Measurements from ENCODE around the gene NTM. TPM values are rescaled to one million over a fixed set of nuclear protein-coding genes. Genes with fewer than 3 reads are reported as not detected.

Gene NTM
- total RNA-seq, 2 experiments from 2014 or later = not detected

DNA sequence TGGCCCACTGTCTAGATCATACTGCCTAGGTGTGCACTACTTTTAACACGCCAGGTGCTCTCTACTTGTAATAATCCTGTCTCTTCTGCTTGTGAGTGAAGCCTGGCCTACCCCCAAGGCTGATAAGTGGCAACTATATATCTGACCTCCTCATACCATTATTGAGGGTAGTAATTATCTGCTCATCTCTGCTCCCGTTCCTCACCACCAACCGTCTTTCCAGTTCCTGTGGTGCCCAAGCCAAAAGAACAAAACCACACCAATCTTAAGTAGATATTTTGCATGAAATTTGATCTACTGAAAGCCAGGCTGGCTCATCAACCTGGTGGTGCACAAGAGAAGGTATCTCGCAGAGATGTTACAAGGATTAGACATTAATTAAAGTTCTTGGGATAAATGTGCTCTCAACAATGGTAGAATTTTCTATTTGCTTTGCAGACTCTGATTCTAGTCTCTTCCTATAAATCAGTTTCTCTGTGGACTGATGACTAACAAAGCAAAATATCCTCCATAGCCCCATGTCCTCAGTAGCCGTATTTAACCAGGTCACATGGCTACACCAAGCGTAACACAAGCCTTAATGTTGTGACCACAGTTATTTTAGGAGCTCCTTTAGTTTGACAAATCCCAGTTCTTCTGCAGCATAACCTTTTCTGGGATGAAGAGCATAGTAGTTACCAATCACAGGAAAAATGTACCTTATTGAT, 267.2 kb downstream of the NTM start:
- H3K27ac Mint-ChIP-seq = no peak overlapping the region
- H3K36me3 Mint-ChIP-seq (ENCODE audit: low read depth) = no peaks in the 10 kb centered on the region
- CTCF ChIA-PET = no interaction called here
- H3K9me3 Mint-ChIP-seq = no peaks in the 10 kb centered on the region
- H3K4me1 Mint-ChIP-seq = no peaks in the 10 kb centered on the region
- DNase-seq = no peak
- no peak overlapping the region for H3K4me3 Mint-ChIP-seq
- POLR2A ChIA-PET = no interaction called here
- H3K27me3 Mint-ChIP-seq = no peaks in the 10 kb centered on the region

GRCh38 chr11:131638889-131639288, 268.5 kb downstream of the NTM start:
- H3K4me1 Mint-ChIP-seq = no peaks in the 10 kb centered on the region
- no peak overlapping the region for H3K27ac Mint-ChIP-seq
- H3K9me3 Mint-ChIP-seq = no peaks in the 10 kb centered on the region
- H3K4me3 Mint-ChIP-seq = no peak overlapping the region
- ChIA-PET CTCF (no interaction called here), POLR2A (no interaction called here)
- H3K36me3 Mint-ChIP-seq (ENCODE audit: low read depth) = no peaks in the 10 kb centered on the region
- DNase-seq = no peak
- H3K27me3 Mint-ChIP-seq = no peaks in the 10 kb centered on the region

GRCh38 chr11:131640320-131640719, 269.9 kb downstream of the NTM start:
- DNase-seq = no peak
- no peak overlapping the region for H3K27ac Mint-ChIP-seq
- no peaks in the 10 kb centered on the region for H3K36me3 Mint-ChIP-seq (ENCODE audit: low read depth)
- ChIA-PET POLR2A (no interaction called here), CTCF (no interaction called here)
- no peaks in the 10 kb centered on the region for H3K4me1 Mint-ChIP-seq
- H3K4me3 Mint-ChIP-seq = no peak overlapping the region
- H3K27me3 Mint-ChIP-seq = no peaks in the 10 kb centered on the region
- H3K9me3 Mint-ChIP-seq = no peaks in the 10 kb centered on the region

- ChIA-PET POLR2A (no interaction called here), CTCF (no interaction called here)
- Mint-ChIP-seq H3K27me3 (no peaks in the 10 kb centered on the region), H3K27ac (no peak overlapping the region), H3K4me1 (no peaks in the 10 kb centered on the region), H3K4me3 (no peak overlapping the region), H3K36me3 (ENCODE audit: low read depth) (no peaks in the 10 kb centered on the region), H3K9me3 (no peaks in the 10 kb centered on the region)
- no peak for DNase-seq
These were observed 272.5 kb downstream of the NTM start for GRCh38 chr11:131642756-131643531.

DNA sequence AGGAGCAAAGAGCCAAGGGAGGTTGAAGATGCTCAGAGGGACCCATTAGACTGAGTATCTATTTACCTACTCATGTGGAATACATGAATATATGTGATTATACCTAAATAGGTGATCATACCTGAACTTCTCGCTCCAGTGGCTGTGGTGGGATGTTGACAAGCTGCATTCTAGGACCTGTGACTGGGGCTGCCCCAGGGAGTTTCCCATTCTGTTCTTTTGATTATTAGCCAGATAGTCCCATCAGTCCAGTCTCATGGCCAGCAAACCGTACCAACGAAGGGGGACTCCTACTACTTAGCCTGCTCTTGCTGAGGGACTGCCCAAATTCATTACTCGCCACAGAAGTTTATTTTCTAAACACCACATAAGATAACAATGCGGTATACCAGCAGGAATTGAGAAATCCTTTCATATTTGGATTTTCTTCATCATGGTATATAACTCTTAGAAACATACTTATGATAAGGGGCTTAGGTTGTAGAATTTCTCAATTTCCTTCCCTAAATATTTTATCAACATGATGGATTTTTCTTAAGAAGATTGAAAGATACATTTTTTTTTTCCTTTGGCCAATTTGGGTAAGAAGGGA, 273.9 kb downstream of the NTM start:
- POLR2A ChIA-PET = no interaction called here
- no peaks in the 10 kb centered on the region for H3K9me3 Mint-ChIP-seq
- no peak overlapping the region for H3K4me3 Mint-ChIP-seq
- H3K4me1 Mint-ChIP-seq = no peaks in the 10 kb centered on the region
- no peak overlapping the region for H3K27ac Mint-ChIP-seq
- CTCF ChIA-PET = no interaction called here
- DNase-seq = no peak
- no peaks in the 10 kb centered on the region for H3K27me3 Mint-ChIP-seq
- H3K36me3 Mint-ChIP-seq (ENCODE audit: low read depth) = no peaks in the 10 kb centered on the region

DNA sequence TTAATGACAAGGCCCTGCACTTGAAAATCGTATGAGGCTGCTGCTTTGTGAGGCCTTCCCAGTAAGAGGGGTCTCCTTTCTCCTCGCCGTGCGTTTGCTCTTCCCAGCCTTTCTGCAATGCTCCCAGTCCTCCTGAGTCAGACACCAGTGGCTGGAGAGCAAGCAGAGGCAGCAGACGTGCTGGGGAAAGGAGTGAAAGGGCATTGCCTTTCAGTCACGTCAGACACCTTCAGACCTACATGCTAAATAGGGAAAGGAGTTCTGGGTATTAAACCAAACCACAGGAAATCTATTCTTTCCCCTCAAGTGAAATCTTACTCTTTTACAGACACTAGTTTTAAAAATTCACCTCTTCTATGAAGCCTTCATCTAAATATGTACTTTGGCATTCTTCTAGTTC, 274.8 kb downstream of the NTM start:
- Mint-ChIP-seq H3K4me3 (no peak overlapping the region), H3K36me3 (ENCODE audit: low read depth) (no peaks in the 10 kb centered on the region), H3K27ac (no peak overlapping the region), H3K4me1 (no peaks in the 10 kb centered on the region), H3K9me3 (no peaks in the 10 kb centered on the region), H3K27me3 (no peaks in the 10 kb centered on the region)
- ChIA-PET POLR2A (no interaction called here), CTCF (no interaction called here)
- DNase-seq = no peak

- CTCF ChIA-PET = interaction anchor here (3.5 kb wide), 1 partner anchor 25 kb away, joined by 14 read pairs; no protein-coding TSS in a partner anchor
- no peak for DNase-seq
- Mint-ChIP-seq H3K27ac (no peak overlapping the region), H3K27me3 (no peaks in the 10 kb centered on the region), H3K4me1 (no peaks in the 10 kb centered on the region), H3K4me3 (no peak overlapping the region), H3K36me3 (ENCODE audit: low read depth) (no peaks in the 10 kb centered on the region), H3K9me3 (no peaks in the 10 kb centered on the region)
- POLR2A ChIA-PET = no interaction called here
These were observed 279.4 kb downstream of the NTM start for GRCh38 chr11:131649856-131650255.

DNA sequence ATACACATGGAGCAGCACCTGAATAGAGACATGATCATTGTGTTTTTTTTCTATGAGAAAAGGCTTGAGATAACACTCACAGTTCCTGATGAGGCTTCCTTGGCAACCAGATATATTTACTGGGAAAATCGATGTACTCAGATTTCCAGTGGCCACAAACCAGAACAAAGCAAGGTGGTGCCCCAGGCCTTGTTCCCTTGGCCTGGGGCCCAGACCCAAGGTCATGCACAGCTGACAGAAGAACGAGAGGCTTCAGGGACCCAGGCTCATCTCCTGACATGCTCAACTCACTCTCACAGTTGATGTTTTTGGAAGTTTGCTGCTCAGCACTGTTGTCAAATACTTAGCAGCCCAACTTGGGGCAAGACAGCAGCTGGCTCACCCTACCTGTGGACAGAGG, 281.8 kb downstream of the NTM start:
- Mint-ChIP-seq H3K4me3 (no peak overlapping the region), H3K27me3 (no peaks in the 10 kb centered on the region), H3K9me3 (no peaks in the 10 kb centered on the region), H3K36me3 (ENCODE audit: low read depth) (no peaks in the 10 kb centered on the region), H3K4me1 (no peaks in the 10 kb centered on the region), H3K27ac (no peak overlapping the region)
- POLR2A ChIA-PET = no interaction called here
- CTCF ChIA-PET = no interaction called here
- no peak for DNase-seq

DNA sequence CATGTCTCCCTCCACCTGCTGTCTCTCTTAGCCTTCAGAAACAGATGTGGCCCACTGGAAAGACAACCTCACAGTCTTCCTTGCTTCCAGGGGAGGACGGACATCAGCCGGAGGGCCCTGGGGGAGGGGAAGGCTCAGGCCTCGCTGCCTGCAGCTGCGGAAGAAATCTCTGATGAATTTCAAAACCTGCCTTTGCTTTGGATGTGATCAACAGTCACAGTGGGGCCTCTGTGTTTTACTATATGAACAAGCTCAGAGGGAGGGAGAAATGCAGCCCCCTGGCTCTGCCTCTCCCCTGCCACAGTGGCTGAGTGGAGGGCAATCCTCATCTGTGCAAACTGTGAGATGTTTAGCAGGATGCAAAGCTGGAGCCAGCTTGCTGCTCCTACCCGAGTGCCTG, 282.8 kb downstream of the NTM start:
- Mint-ChIP-seq H3K4me3 (no peak overlapping the region), H3K27ac (no peak overlapping the region)

GRCh38 chr11:131654849-131655248, 284.4 kb downstream of the NTM start:
- POLR2A ChIA-PET = no interaction called here
- CTCF ChIA-PET = interaction anchor here (1.0 kb wide), 1 partner anchor 14 kb away, joined by 3 read pairs; no protein-coding TSS in a partner anchor
- Mint-ChIP-seq H3K27me3 (no peaks in the 10 kb centered on the region), H3K27ac (no peak overlapping the region), H3K9me3 (no peaks in the 10 kb centered on the region), H3K4me3 (no peak overlapping the region), H3K36me3 (ENCODE audit: low read depth) (no peaks in the 10 kb centered on the region), H3K4me1 (no peaks in the 10 kb centered on the region)
- DNase-seq = no peak

More for the DNA sequence above, 282.8 kb downstream of the NTM start:
- no peaks in the 10 kb centered on the region for H3K9me3 Mint-ChIP-seq
- H3K27me3 Mint-ChIP-seq = no peaks in the 10 kb centered on the region
- no peaks in the 10 kb centered on the region for H3K4me1 Mint-ChIP-seq
- ChIA-PET POLR2A (no interaction called here), CTCF (no interaction called here)
- no peak for DNase-seq
- H3K36me3 Mint-ChIP-seq (ENCODE audit: low read depth) = no peaks in the 10 kb centered on the region

DNA sequence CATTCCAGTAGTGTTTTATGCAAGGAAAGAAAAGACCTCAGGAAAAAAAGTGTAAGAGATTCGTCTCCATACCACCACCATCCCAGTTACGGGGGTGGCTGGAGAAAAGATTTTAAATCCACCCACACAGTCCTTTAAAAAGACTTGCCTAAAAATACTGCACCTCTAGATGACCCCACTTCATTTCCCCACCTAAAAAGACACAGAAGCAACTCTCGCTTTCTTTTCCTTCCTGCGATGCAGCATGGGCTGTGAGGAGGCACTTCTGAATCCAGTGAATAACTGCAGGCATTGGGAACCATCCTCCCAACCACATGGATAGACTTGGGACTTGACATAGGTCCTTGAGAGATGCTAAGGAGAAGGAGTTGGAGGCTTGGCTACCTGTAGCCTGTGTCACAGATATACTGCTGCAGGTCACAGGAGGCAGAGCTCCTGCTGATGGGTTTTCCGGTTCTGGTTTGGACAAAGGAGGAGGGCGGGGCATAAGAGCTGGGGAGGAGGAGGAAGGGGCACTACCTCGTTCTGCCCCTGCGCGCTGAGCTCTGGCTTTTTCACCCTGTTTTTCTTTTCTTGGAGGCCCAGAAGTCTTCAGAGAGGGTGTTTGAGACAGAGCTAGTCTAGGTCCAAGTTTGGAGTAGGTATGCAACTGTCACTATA, 285.9 kb downstream of the NTM start:
- H3K9me3 Mint-ChIP-seq = no peaks in the 10 kb centered on the region
- no peaks in the 10 kb centered on the region for H3K4me1 Mint-ChIP-seq
- no peak for DNase-seq
- H3K36me3 Mint-ChIP-seq (ENCODE audit: low read depth) = no peaks in the 10 kb centered on the region
- H3K4me3 Mint-ChIP-seq = no peak overlapping the region
- ChIA-PET CTCF (no interaction called here), POLR2A (no interaction called here)
- H3K27me3 Mint-ChIP-seq = no peaks in the 10 kb centered on the region
- H3K27ac Mint-ChIP-seq = no peak overlapping the region

DNA sequence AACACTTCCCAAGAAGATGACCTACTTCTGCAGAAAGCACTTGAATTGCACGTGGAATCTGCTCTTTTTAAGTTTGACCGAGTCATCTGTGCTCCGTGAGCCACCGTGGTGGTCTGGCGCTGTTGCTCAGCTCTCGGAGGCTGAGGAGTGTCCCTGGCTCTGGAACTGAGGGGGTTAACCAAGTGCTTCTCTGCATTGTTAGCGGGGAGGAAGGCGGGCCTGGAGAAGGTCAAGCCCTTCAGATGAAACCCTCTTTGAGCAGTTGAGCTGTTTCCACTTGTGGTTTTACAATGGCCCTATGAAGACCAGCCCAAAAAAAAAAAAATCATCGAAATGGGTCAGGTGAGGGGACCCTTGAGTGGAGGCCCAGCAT, 286.4 kb downstream of the NTM start:
- Mint-ChIP-seq H3K4me3 (no peak overlapping the region), H3K36me3 (ENCODE audit: low read depth) (no peaks in the 10 kb centered on the region), H3K27me3 (no peaks in the 10 kb centered on the region), H3K4me1 (no peaks in the 10 kb centered on the region), H3K27ac (no peak overlapping the region), H3K9me3 (no peaks in the 10 kb centered on the region)
- POLR2A ChIA-PET = no interaction called here
- CTCF ChIA-PET = interaction anchor here (1.2 kb wide), 1 partner anchor 17 kb away, joined by 4 read pairs; no protein-coding TSS in a partner anchor
- DNase-seq = no peak

GRCh38 chr11:131658414-131658813, 288.0 kb downstream of the NTM start:
- CTCF ChIA-PET = interaction anchor here (0.6 kb wide), 1 partner anchor 37 kb away, joined by 3 read pairs; no protein-coding TSS in a partner anchor
- H3K36me3 Mint-ChIP-seq (ENCODE audit: low read depth) = no peaks in the 10 kb centered on the region
- no peak overlapping the region for H3K4me3 Mint-ChIP-seq

More at GRCh38 chr11:131658414-131658813, 288.0 kb downstream of the NTM start:
- H3K27me3 Mint-ChIP-seq = no peaks in the 10 kb centered on the region
- no peak overlapping the region for H3K27ac Mint-ChIP-seq
- H3K4me1 Mint-ChIP-seq = no peaks in the 10 kb centered on the region
- H3K9me3 Mint-ChIP-seq = no peaks in the 10 kb centered on the region
- DNase-seq = no peak
- POLR2A ChIA-PET = no interaction called here
